LNCAP (cell line): ENCODE measurements around the gene CLPX.

ENCODE experiments used
- CTCF ChIP-seq: fragments of 450-650 bp; IDR thresholded peaks from 2 replicates; pipeline ENCODE4 v1.5.1; 2017; ENCODE audit warnings: mild to moderate bottlenecking

Gene CLPX

GRCh38 chr15:65154720-65155119 is 30.4 kb downstream of the CLPX start:
- TF ChIP-seq CTCF, result no peak

GRCh38 chr15:65147902-65148301 is 37.2 kb downstream of the CLPX start:
- TF ChIP-seq CTCF, result no peak

- TF ChIP-seq CTCF, result no peak
Measured at GRCh38 chr15:65146438-65146837, 38.7 kb downstream of the CLPX start.

GRCh38 chr15:65134538-65134937 is 50.6 kb downstream of the CLPX start:
- no peak for TF ChIP-seq CTCF

- TF ChIP-seq CTCF, result no peak
Measured at GRCh38 chr15:65133548-65134200, 51.5 kb downstream of the CLPX start, which contains the start of gene PDCD7. Gene PDCD7 (minus strand): TSS chr15:65133808. CDS start chr15:65133781, 27 bp downstream.

GRCh38 chr15:65132878-65133547 is 52.1 kb downstream of the CLPX start:
- TF ChIP-seq CTCF, result no peak

- no peak for TF ChIP-seq CTCF
Measured at GRCh38 chr15:65130941-65131340, 54.2 kb downstream of the CLPX start.
